ENCODE measurements around the gene DLG1.
"Not testable (repeated sequence)": the region's sequence is repeated elsewhere in the genome, so short reads cannot be mapped to it uniquely, and the experiment has no call there.

The DLG1 gene

DNA sequence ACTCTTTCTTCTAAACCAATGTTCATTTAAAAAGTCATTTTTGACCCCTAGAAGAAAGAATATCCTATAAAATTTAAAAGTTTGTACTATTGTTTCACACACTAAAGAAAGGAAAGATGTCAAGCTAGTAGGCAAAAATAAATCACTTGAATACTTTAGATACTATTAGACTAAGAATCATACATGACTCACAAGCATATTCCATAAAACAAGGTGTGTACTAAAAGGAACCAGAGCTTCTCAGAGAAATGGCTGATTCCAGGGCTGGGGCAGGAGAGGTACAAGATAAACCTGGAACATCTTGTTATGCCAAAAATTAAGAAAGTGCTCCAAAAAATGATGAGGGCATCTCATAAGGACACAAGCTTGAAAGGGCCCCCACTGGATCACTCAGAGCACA lies 8.7 kb downstream of the DLG1 start:
- DNase-seq (ENCODE audit: low read depth, low spot score): no peak

DNA sequence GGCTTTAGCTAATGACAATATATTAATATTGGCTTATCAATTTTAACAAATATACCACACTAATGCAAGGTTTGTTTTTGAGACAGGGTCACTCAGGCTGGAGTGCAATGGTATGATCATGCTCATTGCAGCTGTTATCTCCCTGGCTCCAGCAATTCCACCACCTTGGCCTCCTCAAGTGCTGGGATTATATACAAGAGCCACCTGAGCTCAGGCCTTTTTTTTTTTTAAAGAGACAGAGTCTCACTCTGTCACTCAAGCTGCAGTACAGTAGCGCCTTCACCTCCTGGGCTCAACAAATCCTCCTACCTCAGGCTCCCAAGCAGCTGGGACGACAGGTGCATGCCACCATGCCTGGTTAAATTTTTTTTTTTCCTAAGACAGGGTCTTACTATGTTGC lies 11.7 kb downstream of the DLG1 start:
- DNase-seq (ENCODE audit: low read depth, low spot score): no peak

DNA sequence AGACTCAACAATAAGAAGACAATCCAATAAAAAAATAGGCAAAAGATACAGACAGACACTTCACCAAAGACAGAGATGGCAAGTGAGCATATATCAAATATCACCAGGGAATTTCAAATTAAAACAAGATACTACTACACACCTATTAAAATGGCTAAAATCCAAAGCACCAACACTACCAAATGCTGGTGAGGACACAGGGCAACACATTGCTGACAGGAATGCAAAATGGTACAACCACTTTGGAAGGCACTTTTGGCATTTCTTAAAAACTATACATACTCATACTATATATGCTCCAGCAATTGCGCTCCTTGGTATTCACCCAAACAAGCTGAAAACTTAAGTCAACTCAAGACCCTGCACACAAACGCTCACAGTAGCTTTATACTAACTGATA lies 12.9 kb downstream of the DLG1 start:
- DNase-seq (ENCODE audit: low read depth, low spot score): no peak

DNA sequence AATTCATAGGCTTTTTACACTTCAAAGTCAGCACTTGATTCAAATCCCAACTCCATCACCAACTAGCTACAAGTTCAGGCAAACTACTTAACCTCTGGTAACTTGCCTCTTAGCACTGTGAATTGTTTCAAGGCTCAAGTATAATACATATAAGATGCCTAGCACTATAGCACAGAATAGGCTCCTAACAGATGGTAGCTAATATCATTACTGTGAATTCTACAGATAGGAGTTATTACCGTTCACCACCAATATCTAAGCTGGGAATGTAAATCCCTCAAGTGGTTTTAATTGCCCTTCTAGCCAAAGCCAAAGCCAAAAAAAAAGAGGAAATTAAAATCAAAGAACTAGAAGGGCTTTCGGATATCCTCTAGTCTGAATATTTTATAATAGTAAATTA lies 15.4 kb downstream of the DLG1 start:
- no peak for DNase-seq (ENCODE audit: low read depth, low spot score)

DNA sequence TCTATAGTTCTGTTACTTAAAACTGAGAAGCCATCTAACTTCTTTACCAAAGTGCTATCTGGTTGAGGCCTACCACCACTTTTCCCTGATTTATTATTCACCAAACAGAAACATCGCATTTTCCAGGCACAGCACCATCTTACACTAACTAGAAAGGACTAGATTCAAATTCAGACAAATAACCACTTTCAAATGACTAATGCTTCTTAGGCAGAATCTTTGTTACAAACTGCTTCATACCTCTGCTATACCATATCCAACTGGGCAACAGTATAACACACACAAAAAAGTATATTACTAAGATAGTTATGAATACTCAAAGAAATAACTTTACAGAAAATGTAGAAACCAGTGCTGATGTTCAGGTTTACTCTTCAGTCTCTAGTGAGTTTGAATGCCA lies 16.6 kb downstream of the DLG1 start:
- no peak for DNase-seq (ENCODE audit: low read depth, low spot score)

DNA sequence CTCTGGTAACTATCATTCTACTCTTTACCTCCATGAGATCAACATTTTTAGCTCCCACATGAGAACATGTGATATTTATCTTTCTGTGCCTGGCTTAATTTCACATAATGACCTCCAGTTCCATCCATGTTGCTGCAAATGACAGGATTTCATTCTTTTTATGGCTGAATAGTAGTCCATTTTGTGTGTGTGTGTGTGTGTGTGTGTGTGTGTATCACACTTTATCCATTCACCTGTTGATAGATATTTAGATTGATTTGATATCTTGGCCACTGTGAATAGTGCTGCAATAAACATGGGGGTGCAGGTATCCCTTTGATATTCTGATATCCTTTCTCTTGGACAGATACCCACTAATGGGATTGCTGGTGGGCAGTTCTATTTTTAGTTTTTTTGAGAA lies 18.3 kb downstream of the DLG1 start:
- no peak for DNase-seq (ENCODE audit: low read depth, low spot score)

DNA sequence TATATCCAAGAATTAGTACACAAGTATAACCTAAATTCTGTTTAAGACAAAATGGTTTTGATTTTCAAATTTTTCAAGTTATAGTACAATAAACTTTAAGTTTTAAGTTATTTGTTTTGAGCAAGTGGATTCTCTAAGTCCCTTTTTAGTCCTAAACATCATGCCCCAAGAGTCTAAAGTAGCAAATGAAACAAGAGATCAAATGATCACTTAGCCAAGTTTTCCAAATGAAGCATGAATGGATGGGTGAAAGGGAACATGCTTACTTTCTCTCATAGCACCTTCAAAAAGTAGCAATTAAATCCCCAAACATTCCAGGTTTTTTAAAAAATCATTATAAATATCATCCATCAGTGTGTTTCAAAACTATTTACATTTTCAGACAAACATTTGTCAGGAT lies 19.5 kb downstream of the DLG1 start:
- DNase-seq (ENCODE audit: low read depth, low spot score): no peak

DNA sequence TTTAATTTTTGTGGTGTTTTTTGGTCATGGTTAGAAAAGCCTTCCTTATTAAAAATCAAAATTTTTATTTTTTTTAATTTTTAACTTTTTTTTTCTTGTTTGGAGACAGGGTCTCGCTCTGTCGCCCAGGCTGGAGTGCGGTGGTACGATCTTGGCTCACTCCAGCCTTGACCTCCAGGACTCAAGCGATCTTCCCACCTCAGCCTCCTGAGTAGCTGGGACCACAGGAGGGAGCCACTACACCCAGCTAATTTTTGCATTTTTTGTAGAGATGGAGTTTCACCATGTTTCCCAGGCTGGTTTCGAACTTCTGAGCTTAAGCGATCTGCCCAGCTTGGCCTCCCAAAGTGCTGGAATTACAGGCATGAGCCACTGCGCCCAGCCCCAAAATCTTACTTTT lies 21.6 kb downstream of the DLG1 start:
- not testable (repeated sequence) for DNase-seq (ENCODE audit: low read depth, low spot score)

DNA sequence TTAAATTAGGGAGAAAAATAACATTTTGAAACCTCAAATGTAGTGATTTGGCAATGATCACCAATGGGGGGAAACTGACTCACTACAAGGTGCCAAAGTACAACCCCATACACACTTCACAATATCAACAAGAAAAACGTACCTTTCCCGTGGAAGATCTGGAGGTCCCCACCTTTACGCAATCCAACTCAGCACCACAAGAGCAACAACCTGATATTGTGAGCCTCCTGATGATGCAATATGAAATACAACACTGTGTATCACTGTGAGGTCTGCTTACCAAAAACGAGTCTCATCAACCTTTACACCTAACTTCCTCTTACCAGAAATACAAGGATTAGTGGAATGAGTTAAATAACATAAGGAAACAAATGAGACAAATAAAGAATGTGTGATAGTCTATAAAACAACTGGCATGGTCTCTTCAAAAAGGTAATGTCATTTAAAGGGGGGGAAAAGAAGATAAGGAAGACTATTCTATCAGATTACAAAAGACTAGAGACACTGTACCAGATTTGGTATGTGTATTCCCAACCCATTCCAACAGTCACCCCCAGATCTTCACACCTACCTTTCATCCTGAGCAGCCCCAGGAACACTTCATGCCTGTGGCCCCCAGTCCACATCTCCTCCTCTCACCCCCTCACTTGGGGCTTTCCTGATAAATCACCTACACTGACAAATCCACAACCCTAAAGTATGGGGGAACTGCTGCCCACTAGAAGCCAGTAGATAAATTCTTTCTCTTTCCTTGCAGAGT lies 27.7 kb downstream of the DLG1 start:
- no peak for DNase-seq (ENCODE audit: low read depth, low spot score)

DNA sequence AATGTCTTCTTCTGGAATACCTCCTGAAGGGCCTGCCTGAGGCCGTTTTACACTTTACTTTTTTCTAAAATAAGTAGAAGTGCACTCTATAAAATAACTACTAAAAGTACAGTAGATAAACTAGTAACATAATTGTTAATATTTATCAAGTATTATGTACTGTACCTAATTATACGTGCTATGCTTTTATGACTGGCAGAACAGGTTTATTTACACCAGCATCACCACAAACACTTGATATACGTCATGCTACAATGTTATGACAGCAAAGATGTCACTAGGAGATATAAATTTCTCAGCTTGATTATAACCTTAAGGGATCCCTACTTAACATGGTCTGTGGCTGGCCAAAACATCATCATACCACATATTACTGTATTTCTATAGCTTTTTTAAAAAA lies 29.4 kb downstream of the DLG1 start:
- no peak for DNase-seq (ENCODE audit: low read depth, low spot score)

DNA sequence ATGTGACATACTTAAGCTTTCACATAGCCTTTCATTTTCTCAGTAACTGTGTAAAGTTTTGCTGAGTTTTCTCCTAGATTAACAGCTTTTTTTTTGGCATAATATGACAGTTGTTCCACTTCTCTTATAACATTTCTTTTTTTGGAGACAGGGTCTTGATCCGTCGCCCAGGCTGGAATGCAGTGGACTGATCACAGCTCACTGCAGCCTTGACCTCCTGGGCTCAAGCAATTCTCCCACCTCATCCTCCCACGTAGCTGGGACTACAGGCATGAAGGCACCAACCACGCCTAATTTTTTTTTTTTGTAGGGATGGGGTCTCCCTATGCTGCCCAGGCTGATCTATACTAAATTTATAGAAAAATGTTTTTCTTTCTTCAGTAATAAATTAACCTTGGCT lies 30.1 kb downstream of the DLG1 start:
- DNase-seq (ENCODE audit: low read depth, low spot score): no peak

DNA sequence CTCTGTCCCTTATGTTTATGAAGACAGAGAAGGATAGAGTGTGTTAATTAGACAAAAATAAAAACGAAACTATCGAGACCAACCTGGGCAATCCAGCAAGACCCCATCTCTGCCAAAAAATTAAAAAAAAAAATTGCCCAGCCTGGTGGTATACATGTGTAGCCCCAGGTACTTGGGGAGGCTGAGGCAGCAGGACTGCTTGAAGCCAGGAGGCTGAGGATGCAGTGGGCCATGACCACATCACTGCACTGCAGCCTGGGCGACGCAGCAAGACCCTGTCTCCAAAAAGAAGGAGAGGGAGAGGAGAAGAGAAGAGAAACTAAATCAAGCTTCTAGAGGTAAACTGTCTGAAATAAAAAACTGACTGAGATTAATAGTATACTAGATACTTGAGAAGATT lies 32.1 kb downstream of the DLG1 start:
- DNase-seq (ENCODE audit: low read depth, low spot score): no peak

DNA sequence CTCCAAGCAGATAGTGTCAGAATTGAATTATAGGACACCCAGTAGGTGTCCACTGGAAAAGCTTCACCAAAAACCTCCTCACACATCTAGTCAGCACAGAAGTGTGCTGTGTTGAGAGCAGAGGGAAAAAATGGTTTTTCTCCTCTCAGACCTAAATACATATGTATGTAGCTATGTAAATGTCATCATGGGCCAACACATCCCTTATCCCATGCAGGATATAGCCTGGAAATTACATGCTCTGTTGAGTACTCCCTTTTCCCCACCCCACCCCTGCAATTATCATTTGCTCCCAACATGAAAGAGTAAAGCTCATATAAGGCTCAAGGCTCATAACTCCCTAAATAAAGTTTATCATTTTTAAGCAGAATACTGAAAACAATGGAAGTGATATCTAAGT lies 35.7 kb downstream of the DLG1 start:
- no peak for DNase-seq (ENCODE audit: low read depth, low spot score)

DNA sequence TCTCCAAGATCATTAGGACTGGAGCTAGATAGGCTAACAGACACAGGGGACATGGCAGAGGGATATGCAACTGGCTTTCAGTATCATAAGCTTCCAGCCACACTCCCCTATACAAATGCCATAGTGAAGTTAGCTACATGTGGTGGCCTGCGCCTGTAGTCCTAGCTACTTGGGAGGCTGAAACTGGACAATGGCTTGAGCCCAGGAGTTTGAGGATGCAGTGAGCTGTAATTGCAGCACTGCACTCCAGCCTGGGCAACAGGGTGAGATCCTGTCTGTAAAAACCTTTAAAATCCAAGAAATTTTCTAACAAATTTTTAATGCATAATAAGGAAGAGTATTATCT lies 37.3 kb downstream of the DLG1 start:
- DNase-seq (ENCODE audit: low read depth, low spot score): no peak

DNA sequence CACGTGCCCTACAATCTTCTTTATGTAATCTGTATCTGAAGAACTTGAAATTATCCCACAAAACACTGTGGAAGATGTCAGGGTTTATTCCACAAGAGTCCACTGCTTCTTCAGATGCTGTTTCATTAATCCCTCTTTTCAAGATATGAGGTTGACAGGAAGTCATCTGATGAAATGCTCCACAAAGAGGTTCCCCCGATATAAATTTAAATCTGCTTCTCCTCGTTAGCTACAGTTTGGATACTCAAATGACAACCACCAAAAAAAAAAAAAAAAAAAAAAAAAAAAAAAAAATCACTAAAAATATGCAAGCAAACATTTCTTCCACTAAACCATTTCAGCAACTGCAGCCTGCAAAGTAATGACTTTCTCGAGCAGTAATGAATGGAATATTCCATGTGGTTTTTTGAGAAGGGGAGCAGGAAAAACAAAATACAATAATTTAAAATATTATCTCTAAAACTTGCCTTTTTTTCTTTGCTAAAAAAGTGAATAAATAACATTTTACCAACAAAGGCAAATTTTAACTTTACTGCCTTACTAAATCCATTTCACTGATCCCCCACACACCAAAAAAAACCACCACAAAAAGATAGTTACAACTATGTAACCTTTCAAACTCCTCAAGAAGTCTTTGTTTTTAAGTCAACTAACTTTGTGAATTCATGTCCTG lies 37.8 kb downstream of the DLG1 start:
- DNase-seq (ENCODE audit: low read depth, low spot score): no peak

DNA sequence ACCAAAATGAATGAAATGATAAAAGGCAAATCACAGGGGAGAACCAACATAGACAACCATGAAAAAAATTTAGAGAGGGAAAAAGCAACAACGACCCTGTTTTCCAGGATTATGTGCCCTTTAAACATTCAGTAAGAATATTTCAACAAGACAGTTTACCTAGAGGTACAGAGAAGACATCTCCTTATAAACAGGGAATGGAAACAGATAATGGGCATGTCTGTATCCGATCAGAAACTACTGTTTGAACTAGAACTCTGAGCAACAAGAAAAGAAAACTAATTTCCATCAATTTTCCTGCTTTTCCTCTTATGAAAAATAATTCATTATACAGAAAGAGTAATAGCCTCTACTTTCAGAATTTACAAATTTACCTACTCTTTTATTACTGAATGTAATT lies 39.3 kb downstream of the DLG1 start:
- DNase-seq (ENCODE audit: low read depth, low spot score): no peak

DNA sequence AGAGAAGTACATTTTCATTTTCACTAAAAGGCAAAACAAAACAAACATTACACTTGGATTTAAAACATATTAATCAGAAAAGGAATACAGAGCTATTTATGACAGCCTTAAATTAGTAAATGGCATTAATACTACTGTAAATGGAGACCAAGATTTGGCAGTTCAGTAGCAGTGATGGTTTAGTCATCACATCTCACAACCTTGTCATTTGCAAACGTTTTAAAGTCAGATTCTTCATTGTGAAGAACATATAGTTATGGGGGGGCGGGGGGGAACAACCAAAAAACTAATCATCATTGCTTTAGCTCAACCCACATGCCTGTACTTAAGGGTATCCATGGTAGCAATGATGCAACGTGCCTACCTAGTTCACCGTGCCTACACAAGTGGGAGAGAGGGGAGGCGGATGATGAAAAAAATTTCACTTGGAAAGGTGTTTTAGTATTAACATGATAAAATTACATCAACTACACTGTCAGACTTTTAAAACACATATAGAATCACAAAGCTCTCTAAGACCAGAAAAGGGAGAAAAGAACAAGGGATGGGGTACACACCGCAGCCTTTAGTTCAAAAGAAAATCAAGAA lies 40.1 kb downstream of the DLG1 start:
- DNase-seq (ENCODE audit: low read depth, low spot score): no peak

DNA sequence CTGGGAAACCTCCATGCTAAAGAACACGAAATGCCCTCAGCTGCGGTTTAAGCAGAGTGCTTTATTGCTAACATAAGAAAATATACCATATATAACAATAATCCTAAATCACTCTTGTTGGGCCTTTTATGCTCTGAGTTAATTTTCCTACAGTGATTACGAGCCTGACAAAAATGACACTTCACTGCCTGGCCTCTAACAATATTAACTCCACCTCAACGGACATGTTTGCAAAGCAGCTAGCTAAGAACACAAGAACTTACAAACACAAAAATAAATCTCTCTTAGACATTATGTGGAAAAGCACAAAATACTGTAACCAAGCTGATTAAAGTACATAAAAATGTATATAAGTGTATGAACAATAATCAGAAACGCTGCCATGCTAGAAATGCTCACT lies 40.7 kb downstream of the DLG1 start:
- no peak for DNase-seq (ENCODE audit: low read depth, low spot score)

DNA sequence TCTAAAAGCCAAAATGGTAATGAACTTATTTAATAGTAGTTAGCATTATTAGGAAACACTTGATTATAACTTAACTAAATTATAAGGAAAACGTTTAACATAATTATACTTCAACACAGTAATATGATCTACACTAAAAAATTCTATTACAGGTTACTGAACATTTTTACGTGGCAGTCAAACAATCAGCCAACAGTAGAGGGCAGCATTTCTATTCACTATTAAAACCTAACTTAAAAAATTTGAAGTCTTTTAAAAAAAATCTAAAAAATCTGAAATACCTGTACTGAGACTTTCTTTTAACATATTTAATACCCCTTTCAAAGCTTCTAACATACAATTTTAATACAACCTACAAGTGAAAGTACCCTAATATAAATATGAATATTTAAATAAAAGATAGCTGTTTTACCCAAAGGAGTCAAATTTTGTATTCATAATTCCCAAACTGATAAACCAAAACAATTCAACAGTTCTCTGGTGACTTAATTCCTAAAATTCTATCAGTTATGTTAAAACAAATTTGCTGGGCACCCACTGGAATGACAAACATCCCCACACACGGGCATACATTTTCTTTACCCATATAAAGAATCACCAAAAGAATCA lies 41.5 kb downstream of the DLG1 start:
- no peak for DNase-seq (ENCODE audit: low read depth, low spot score)

DNA sequence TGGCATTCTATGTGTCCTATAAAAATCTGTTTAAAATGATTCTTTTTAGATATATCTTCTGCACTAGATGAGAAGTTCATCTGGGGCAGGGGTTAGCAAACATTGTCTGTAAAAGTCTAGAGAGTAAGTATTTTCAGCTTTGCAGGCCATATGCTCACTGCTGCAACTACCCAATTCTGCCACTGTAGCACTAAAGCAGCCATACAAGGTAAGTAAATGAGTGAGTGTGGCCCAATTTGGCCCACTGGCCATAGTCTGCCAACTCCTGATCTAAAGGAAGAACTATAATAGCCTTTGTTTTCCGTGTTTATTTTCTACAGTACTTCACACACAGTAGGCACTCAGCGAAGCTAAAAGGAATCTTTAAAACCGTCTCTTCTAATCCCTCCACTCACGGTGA lies 42.3 kb downstream of the DLG1 start:
- DNase-seq (ENCODE audit: low read depth, low spot score): no peak

DNA sequence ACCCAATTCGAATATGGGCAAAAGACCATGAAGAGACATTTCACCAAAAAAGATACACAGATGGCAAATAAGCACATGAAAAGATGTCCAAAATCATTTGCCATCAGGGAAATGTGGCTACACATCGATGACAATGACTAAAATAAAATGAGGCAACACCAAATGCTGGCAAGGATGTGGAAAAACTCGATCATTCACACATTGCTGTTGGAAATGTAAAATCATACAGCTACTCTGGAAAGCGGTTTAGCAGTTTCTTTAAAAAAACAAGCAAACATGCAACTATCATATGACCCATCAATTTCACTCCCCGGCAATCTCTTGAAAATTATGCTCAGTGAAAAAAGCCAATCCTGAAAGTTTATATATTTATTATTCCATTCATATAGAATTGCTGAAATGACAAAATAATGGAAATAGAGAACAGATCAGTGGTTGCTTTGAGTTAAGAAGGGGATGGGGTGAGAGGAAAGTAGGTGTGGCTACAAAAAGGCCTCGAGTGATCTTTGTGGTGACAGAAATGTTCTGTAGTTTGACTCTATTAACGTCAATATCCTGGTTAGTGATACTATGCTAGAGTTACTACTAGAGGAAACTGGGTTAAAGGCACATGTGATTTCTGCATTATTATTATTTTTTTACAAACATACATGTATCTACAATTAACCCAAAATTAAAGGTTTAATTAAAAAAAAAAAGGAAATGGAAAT lies 45.0 kb downstream of the DLG1 start:
- DNase-seq (ENCODE audit: low read depth, low spot score): no peak

DNA sequence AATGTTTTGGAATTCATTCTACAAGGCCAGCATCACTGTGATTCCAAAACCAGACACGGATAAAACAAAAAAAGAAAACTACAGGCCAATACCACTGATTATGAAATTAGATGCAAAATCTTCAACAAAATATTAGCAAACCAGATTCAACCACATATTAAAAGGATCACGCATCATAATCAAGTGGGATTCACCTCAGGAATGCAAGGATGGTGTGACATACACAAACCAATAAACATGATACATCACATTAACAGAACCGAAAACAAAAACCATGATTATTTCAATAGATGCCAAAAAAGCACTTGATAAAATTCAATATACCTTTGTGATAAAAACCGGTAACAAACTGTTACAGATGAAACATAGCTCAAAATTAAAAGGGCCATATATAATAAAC lies 48.9 kb downstream of the DLG1 start:
- no peak for DNase-seq (ENCODE audit: low read depth, low spot score)

All from activated naive CD8-positive, alpha-beta T cell treated with anti-CD3 and anti-CD28 coated beads, Interleukin-2, amount 50 U/mL, for 16 hours (primary cell).